Fibroblast of upper back skin (primary cell): ENCODE results near the gene FAM222A.

Experiments used
- DNase-seq: peaks from one replicate; pipeline ENCODE4 v3.0.0-alpha.2; 2013

The FAM222A gene

GRCh38 chr12:109738878-109739665, 25.4 kb downstream of the FAM222A start:
- DNase-seq, result no peak

- DNase-seq, result no peak
Observed at GRCh38 chr12:109739747-109740693, 26.4 kb downstream of the FAM222A start.

GRCh38 chr12:109740694-109741245, 27.1 kb downstream of the FAM222A start:
- DNase-seq, result no peak

GRCh38 chr12:109741286-109741969, 27.8 kb downstream of the FAM222A start:
- DNase-seq, result no peak

GRCh38 chr12:109741970-109742703, 28.5 kb downstream of the FAM222A start:
- no peak for DNase-seq

GRCh38 chr12:109743076-109743910, 29.7 kb downstream of the FAM222A start:
- no peak for DNase-seq

- DNase-seq, result no peak
Observed at GRCh38 chr12:109744026-109744425, 30.4 kb downstream of the FAM222A start.

- no peak for DNase-seq
Observed at GRCh38 chr12:109744986-109745942, 31.6 kb downstream of the FAM222A start.

GRCh38 chr12:109752117-109753053, 38.8 kb downstream of the FAM222A start:
- no peak for DNase-seq

GRCh38 chr12:109753054-109753401, 39.4 kb downstream of the FAM222A start:
- no peak for DNase-seq

GRCh38 chr12:109753959-109754358, 40.3 kb downstream of the FAM222A start:
- no peak for DNase-seq

- DNase-seq, result no peak
Observed at GRCh38 chr12:109756457-109756856, 42.8 kb downstream of the FAM222A start.

GRCh38 chr12:109757671-109758265, 44.1 kb downstream of the FAM222A start:
- no peak for DNase-seq

- no peak for DNase-seq
Observed at GRCh38 chr12:109758426-109759420, 45.1 kb downstream of the FAM222A start.

GRCh38 chr12:109759595-109759994, 46.0 kb downstream of the FAM222A start:
- no peak for DNase-seq

GRCh38 chr12:109760031-109760929, 46.7 kb downstream of the FAM222A start:
- DNase-seq, result no peak
